Thyroid gland (tissue), 4 donors: ENCODE data around the gene AP1S3. TPM values are rescaled to one million over a fixed set of nuclear protein-coding genes. Genes with fewer than 3 reads are reported as not detected.
A peak's percentile ranks its signal among the peaks of the same experiment; 100 is the strongest.

Experiments used
- DNase-seq, 2 donors: peaks; one replicate each; pipeline ENCODE4 v3.0.0-alpha.2; 2019
- H3K27ac ChIP-seq, 3 donors: fragments of 200-600 bp; sonication (generic); 1 replicate in 2 of 3; 2 replicates in 1 of 3; pipeline ENCODE4 v1.5.1; 2016 to 2019; ENCODE audit warnings: mild to moderate bottlenecking in 1 of 3, moderate library complexity in 1 of 3
- H3K27me3 ChIP-seq: fragments of 200-600 bp; sonication (generic); one replicate; pipeline ENCODE4 v1.5.1; 2019
- H3K36me3 ChIP-seq, 2 donors: fragments of 200-600 bp; sonication (generic); one replicate each; pipeline ENCODE4 v1.5.1; 2016 to 2019
- H3K4me1 ChIP-seq, 2 donors: fragments of 200-600 bp; sonication (generic); one replicate each; pipeline ENCODE4 v1.5.1; 2017 to 2019
- H3K4me3 ChIP-seq, 3 donors: fragments of 200-600 bp; sonication (generic); replicated peaks in 1 of 3; 1 replicate in 2 of 3; 2 replicates in 1 of 3; pipeline ENCODE4 v1.5.1; 2016; ENCODE audit warnings: mild to moderate bottlenecking in 1 of 3
- H3K9me3 ChIP-seq: fragments of 200-600 bp; sonication (generic); one replicate; pipeline ENCODE4 v1.5.1; 2017
- CTCF ChIP-seq, 6 experiments: fragments of 200-600 bp in 3 of 6; fragments of 450-650 bp in 3 of 6; sonication (generic) in 3 of 6; IDR thresholded peaks; one replicate each; pipeline ENCODE4 v1.5.1; 2016 to 2019; ENCODE audit warnings: antibody characterized with exemption in 6 of 6, mild to moderate bottlenecking in 2 of 6, inconsistent platforms in 1 of 6, moderate library complexity in 1 of 6
- POLR2A ChIP-seq, 2 donors: fragments of 450-650 bp; IDR thresholded peaks; one replicate each; pipeline ENCODE4 v1.6.1; 2017; ENCODE audit warnings: antibody characterized with exemption in 2 of 2, mild to moderate bottlenecking in 2 of 2, moderate library complexity in 1 of 2
- WGBS, 2 donors: methylation state at CpG; one replicate each; pipeline ENCODE4 v1.1.5; 2017; 5-methylcytosine and 5-hydroxymethylcytosine counted together
- intact Hi-C: fragments of 100-400 bp; cut with DNase I; formaldehyde crosslinking; loops from one replicate; pipeline ENCODE4 v1.15.1; 2023
- total RNA-seq, 4 donors: library from RNA; depleted of rRNA; stranded (reverse); fragments of >200 nt; gene quantifications; one replicate each; pipeline ENCODE4 v1.2.3, GENCODE V29; 2016

AP1S3 gene
- total RNA-seq, 4 donors from 2014 or later, result 37.5 to 92.6 (median 44.8) TPM

- no peaks in the 10 kb centered on the region for H3K36me3 ChIP-seq
- H3K4me1 ChIP-seq, result peaks cover 11 to 27% of the 10 kb centered on the region in 2 donors
- DNase-seq, result no peak
- 88 to 91% methylated on average over 5 of the region's 5 CpGs for WGBS, 2 donors
- H3K27ac ChIP-seq, result peak overlapping the region in 1 of 3 donors; percentile 6
- no peaks in the 10 kb centered on the region for H3K9me3 ChIP-seq
- intact Hi-C loops, result no loop called here
- TF ChIP-seq POLR2A (IDR thresholded peaks at IDR 0.05) (no peak), CTCF (IDR thresholded peaks at IDR 0.05) (no peak)
- H3K4me3 ChIP-seq, result no peak overlapping the region
- H3K27me3 ChIP-seq, result no peaks in the 10 kb centered on the region
Measured at GRCh38 chr2:223786236-223786635, 51.1 kb downstream of the AP1S3 start.

GRCh38 chr2:223784221-223784772, 53.1 kb downstream of the AP1S3 start:
- intact Hi-C loops, result no loop called here
- Histone ChIP-seq H3K4me1 (peaks cover 11 to 27% of the 10 kb centered on the region in 2 donors), H3K9me3 (no peaks in the 10 kb centered on the region), H3K36me3 (no peaks in the 10 kb centered on the region), H3K4me3 (no peak overlapping the region), H3K27ac (peak overlapping the region; percentile 80 to 87 (median 80)), H3K27me3 (no peaks in the 10 kb centered on the region)
- DNase-seq, result peak; percentile 80 to 89
- 39 to 43% methylated on average over 5 of the region's 5 CpGs for WGBS, 2 donors
- no peak for TF ChIP-seq CTCF (IDR thresholded peaks at IDR 0.05)
- TF ChIP-seq POLR2A (IDR thresholded peaks at IDR 0.05), result peak in 1 of 2 donors; percentile 29

GRCh38 chr2:223782629-223783028, 54.8 kb downstream of the AP1S3 start:
- 53 to 61% methylated on average over 3 of the region's 3 CpGs for WGBS, 2 donors
- Histone ChIP-seq H3K36me3 (no peaks in the 10 kb centered on the region), H3K9me3 (no peaks in the 10 kb centered on the region), H3K27ac (peak overlapping the region; percentile 61 to 87 (median 80)), H3K4me1 (peaks cover 11 to 24% of the 10 kb centered on the region in 2 donors), H3K4me3 (no peak overlapping the region), H3K27me3 (no peaks in the 10 kb centered on the region)
- intact Hi-C loops, result no loop called here
- DNase-seq, result no peak
- TF ChIP-seq POLR2A (IDR thresholded peaks at IDR 0.05) (no peak), CTCF (IDR thresholded peaks at IDR 0.05) (no peak)

GRCh38 chr2:223781560-223781959, 55.8 kb downstream of the AP1S3 start:
- Histone ChIP-seq H3K27ac (no peak overlapping the region), H3K4me1 (peaks cover 11 to 31% of the 10 kb centered on the region in 2 donors), H3K4me3 (no peak overlapping the region), H3K9me3 (no peaks in the 10 kb centered on the region), H3K27me3 (no peaks in the 10 kb centered on the region), H3K36me3 (no peaks in the 10 kb centered on the region)
- 92 to 95% methylated on average over 3 of the region's 3 CpGs for WGBS, 2 donors
- intact Hi-C loops, result no loop called here
- TF ChIP-seq CTCF (IDR thresholded peaks at IDR 0.05), result no peak
- no peak for TF ChIP-seq POLR2A (IDR thresholded peaks at IDR 0.05)
- no peak for DNase-seq

- 91 to 92% methylated on average over 7 of the region's 7 CpGs for WGBS, 2 donors
Measured at GRCh38 chr2:223779877-223780276, 57.5 kb downstream of the AP1S3 start.

More at GRCh38 chr2:223779877-223780276, 57.5 kb downstream of the AP1S3 start:
- intact Hi-C loops, result no loop called here
- TF ChIP-seq CTCF (IDR thresholded peaks at IDR 0.05), result peak in 4 of 6 experiments; percentile 4 to 25 (median 12)
- no peak for TF ChIP-seq POLR2A (IDR thresholded peaks at IDR 0.05)
- DNase-seq, result no peak
- Histone ChIP-seq H3K4me1 (peaks cover 7 to 28% of the 10 kb centered on the region in 2 donors), H3K4me3 (no peak overlapping the region), H3K9me3 (no peaks in the 10 kb centered on the region), H3K27me3 (no peaks in the 10 kb centered on the region), H3K27ac (no peak overlapping the region), H3K36me3 (peaks cover 0 to 6% of the 10 kb centered on the region in 2 donors)
